HG02840 (cell line): Measurements from ENCODE around the gene RAB39A.
"Not testable (repeated sequence)": the region's sequence is repeated elsewhere in the genome, so short reads cannot be mapped to it uniquely, and the experiment has no call there.

Experiments used
- ATAC-seq: cut with Tn5 transposase; IDR thresholded peaks from one replicate; pipeline ENCODE4 v1.9.1; 2021; ENCODE audit warnings: mild to moderate bottlenecking, moderate library complexity, moderate number of reproducible peaks; ENCODE audit not compliant: unreplicated experiment, low FRiP score

The RAB39A gene

GRCh38 chr11:107928046-107928766 is at the start of gene RAB39A:
RAB39A (plus strand) TSS chr11:107928448; CDS start chr11:107928569, 121 bp downstream.
- peak; percentile 97 for ATAC-seq

- ATAC-seq, result not testable (repeated sequence)
These were observed 46.8 kb upstream of the RAB39A start for GRCh38 chr11:107881471-107881870.

GRCh38 chr11:107882095-107882820 is 46.0 kb upstream of the RAB39A start:
- ATAC-seq, result no peak

- ATAC-seq, result no peak
These were observed 30.0 kb upstream of the RAB39A start for GRCh38 chr11:107898270-107898669.

GRCh38 chr11:107908211-107908610 is 20.0 kb upstream of the RAB39A start:
- ATAC-seq, result no peak

- not testable (repeated sequence) for ATAC-seq
These were observed 15.8 kb upstream of the RAB39A start for GRCh38 chr11:107912415-107912814.

GRCh38 chr11:107915229-107915628 is 13.0 kb upstream of the RAB39A start:
- ATAC-seq, result no peak

GRCh38 chr11:107916671-107917241 is 11.5 kb upstream of the RAB39A start:
- ATAC-seq, result no peak

GRCh38 chr11:107921997-107922396 is 6.3 kb upstream of the RAB39A start:
- ATAC-seq, result no peak

- ATAC-seq, result not testable (repeated sequence)
These were observed 4.7 kb upstream of the RAB39A start for GRCh38 chr11:107923519-107923918.

GRCh38 chr11:107924306-107924705 is 3.9 kb upstream of the RAB39A start:
- no peak for ATAC-seq

GRCh38 chr11:107927559-107927958 is 689 bp upstream of the RAB39A start:
- no peak for ATAC-seq

- peak; percentile 11 for ATAC-seq
These were observed 689 bp downstream of the RAB39A start for GRCh38 chr11:107928767-107929507.

- ATAC-seq, result no peak
These were observed 1.5 kb downstream of the RAB39A start for GRCh38 chr11:107929611-107930200.

- ATAC-seq, result no peak
These were observed 3.0 kb downstream of the RAB39A start for GRCh38 chr11:107931206-107931605.

- no peak for ATAC-seq
These were observed 19.7 kb downstream of the RAB39A start for GRCh38 chr11:107947904-107948303.

GRCh38 chr11:107948328-107948727 is 20.1 kb downstream of the RAB39A start:
- ATAC-seq, result not testable (repeated sequence)

GRCh38 chr11:107951155-107951554 is 22.9 kb downstream of the RAB39A start:
- no peak for ATAC-seq

- no peak for ATAC-seq
These were observed 25.2 kb downstream of the RAB39A start for GRCh38 chr11:107953446-107953845.

- ATAC-seq, result no peak
These were observed 28.3 kb downstream of the RAB39A start for GRCh38 chr11:107956543-107956942.
